Suprapubic skin (tissue), 4 donors: ENCODE results near the gene VAV1. TPM values are rescaled to one million over a fixed set of nuclear protein-coding genes. Genes with fewer than 3 reads are reported as not detected.

Experiments
- DNase-seq, 2 donors: peaks; one replicate each; pipeline ENCODE4 v3.0.0-alpha.2; 2019; ENCODE audit warnings: low spot score in 2 of 2
- H3K27ac ChIP-seq: fragments of 200-600 bp; sonication (generic); one replicate; pipeline ENCODE4 v1.5.1; 2019
- H3K27me3 ChIP-seq: fragments of 200-600 bp; sonication (generic); one replicate; pipeline ENCODE4 v1.5.1; 2019
- H3K36me3 ChIP-seq: fragments of 200-600 bp; sonication (generic); one replicate; pipeline ENCODE4 v1.5.1; 2019
- H3K4me1 ChIP-seq: fragments of 200-600 bp; sonication (generic); one replicate; pipeline ENCODE4 v1.5.1; 2019
- H3K4me3 ChIP-seq: fragments of 200-600 bp; sonication (generic); one replicate; pipeline ENCODE4 v1.5.1; 2019; ENCODE audit warnings: mild to moderate bottlenecking
- H3K9me3 ChIP-seq: fragments of 200-600 bp; sonication (generic); one replicate; pipeline ENCODE4 v1.5.1; 2019
- EP300 ChIP-seq: sonication (generic); formaldehyde crosslinking; IDR thresholded peaks from one replicate; pipeline ENCODE4 v1.6.1; 2017; ENCODE audit warnings: antibody characterized with exemption
- POLR2A ChIP-seq, 2 donors: fragments of 450-650 bp; IDR thresholded peaks; one replicate each; pipeline ENCODE4 v1.6.1; 2017; ENCODE audit warnings: antibody characterized with exemption in 2 of 2, mild to moderate bottlenecking in 2 of 2, moderate library complexity in 2 of 2
- POLR2AphosphoS5 ChIP-seq, 3 donors: sonication (generic); formaldehyde crosslinking; IDR thresholded peaks; one replicate each; pipeline ENCODE4 v1.6.1; 2017; ENCODE audit warnings: antibody characterized with exemption in 3 of 3
- WGBS: methylation state at CpG from one replicate; pipeline ENCODE4 v1.1.5; 2018; 5-methylcytosine and 5-hydroxymethylcytosine counted together
- total RNA-seq, 4 donors: library from RNA; depleted of rRNA; stranded (reverse); fragments of >200 nt; gene quantifications; one replicate each; pipeline ENCODE4 v1.1.0, GENCODE V29; 2016
- TF ChIP-seq, protein P1 (sequence below), 2 donors: fragments of 200-600 bp in 1 of 2; fragments of 450-650 bp in 1 of 2; sonication (generic) in 1 of 2; IDR thresholded peaks; one replicate each; pipeline ENCODE4 v1.5.1; 2016 to 2019; ENCODE audit warnings: antibody characterized with exemption in 2 of 2, mild to moderate bottlenecking in 1 of 2, moderate library complexity in 1 of 2

VAV1 gene
- total RNA-seq, 4 donors from 2014 or later = 1.1 to 3.1 (median 1.2) TPM

DNA sequence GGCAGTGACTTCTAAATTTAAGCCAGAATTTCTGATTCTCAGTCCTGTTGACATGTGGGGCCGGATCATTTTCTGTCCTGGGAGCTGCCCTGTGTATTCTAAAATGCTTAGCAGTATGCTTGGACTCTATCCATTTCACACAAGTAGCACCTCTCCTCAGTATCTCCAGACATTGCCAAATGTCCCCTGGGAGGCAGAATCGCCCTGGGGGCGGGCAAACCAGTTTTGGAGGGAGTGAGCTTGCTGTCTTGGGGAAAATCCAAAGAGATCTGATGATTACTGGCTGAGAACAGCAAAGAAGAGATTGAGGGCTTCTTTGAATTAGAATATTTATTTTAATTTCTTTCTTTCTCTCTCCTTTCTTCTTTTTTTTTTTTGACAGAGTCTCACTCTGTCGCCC lies 16.4 kb downstream of the VAV1 start:
- DNase-seq = no peak
- Histone ChIP-seq H3K4me1 (peaks cover 5% of the 10 kb centered on the region), H3K36me3 (no peaks in the 10 kb centered on the region), H3K9me3 (no peaks in the 10 kb centered on the region), H3K27ac (no peak overlapping the region), H3K4me3 (no peak overlapping the region), H3K27me3 (no peaks in the 10 kb centered on the region)
- no peak for TF ChIP-seq EP300
- no peak for TF ChIP-seq POLR2AphosphoS5 (IDR thresholded peaks at IDR 0.05)
- TF ChIP-seq, protein P1, sequence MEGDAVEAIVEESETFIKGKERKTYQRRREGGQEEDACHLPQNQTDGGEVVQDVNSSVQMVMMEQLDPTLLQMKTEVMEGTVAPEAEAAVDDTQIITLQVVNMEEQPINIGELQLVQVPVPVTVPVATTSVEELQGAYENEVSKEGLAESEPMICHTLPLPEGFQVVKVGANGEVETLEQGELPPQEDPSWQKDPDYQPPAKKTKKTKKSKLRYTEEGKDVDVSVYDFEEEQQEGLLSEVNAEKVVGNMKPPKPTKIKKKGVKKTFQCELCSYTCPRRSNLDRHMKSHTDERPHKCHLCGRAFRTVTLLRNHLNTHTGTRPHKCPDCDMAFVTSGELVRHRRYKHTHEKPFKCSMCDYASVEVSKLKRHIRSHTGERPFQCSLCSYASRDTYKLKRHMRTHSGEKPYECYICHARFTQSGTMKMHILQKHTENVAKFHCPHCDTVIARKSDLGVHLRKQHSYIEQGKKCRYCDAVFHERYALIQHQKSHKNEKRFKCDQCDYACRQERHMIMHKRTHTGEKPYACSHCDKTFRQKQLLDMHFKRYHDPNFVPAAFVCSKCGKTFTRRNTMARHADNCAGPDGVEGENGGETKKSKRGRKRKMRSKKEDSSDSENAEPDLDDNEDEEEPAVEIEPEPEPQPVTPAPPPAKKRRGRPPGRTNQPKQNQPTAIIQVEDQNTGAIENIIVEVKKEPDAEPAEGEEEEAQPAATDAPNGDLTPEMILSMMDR (IDR thresholded peaks at IDR 0.05) = no peak
- no peak for TF ChIP-seq POLR2A (IDR thresholded peaks at IDR 0.05)
- WGBS = 42% methylated on average over 4 of the region's 4 CpGs

DNA sequence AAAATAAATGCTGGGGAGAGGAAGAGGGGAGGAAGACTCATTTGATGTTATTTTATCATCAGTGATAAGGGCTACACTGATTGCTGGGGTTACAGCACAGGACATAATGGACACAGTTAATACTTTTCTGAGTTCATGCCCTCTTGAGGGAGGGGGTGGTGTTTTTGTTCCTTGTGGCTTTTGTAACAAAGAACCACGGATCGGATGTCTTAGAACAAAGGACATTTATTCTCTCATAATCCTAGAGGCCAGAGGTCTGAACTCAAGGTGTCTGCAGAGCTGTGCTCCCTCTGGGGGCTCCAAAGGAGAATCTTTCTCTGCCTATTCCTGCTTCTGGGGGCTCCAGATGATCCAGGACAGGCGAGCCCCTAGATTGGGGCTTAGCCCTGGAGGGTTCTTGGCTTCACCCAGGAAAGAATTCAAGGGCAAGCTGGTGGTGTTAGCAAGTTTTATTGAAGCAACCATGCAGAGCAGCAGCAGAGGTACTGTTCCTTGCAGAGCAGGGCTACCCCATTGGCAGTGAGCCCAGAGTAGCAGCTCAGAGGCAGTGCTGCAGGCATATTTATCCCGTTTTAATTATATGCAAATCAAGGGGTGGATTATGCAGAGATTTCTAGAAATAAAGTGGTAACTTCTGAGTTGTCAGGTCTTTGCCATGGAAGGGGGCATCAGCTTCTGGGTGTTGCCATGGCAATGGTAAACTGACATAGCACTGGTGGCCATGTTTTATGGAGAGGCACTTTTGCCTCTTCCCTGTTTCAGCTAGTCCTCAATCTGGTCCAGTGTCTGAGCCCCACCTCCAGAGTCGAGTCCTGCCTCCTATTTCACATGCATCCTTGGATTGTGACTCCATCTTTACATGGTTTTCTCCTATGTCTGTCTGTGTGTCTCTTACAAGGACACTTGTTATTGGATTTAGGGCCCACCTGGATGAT lies 18.0 kb downstream of the VAV1 start:
- Histone ChIP-seq H3K27ac (no peak overlapping the region), H3K27me3 (no peaks in the 10 kb centered on the region), H3K4me1 (peaks cover 5% of the 10 kb centered on the region), H3K9me3 (peaks cover 4% of the 10 kb centered on the region), H3K4me3 (no peak overlapping the region), H3K36me3 (no peaks in the 10 kb centered on the region)
- TF ChIP-seq POLR2A (IDR thresholded peaks at IDR 0.05) = no peak
- 49% methylated on average over 5 of the region's 5 CpGs for WGBS
- no peak for DNase-seq

DNA sequence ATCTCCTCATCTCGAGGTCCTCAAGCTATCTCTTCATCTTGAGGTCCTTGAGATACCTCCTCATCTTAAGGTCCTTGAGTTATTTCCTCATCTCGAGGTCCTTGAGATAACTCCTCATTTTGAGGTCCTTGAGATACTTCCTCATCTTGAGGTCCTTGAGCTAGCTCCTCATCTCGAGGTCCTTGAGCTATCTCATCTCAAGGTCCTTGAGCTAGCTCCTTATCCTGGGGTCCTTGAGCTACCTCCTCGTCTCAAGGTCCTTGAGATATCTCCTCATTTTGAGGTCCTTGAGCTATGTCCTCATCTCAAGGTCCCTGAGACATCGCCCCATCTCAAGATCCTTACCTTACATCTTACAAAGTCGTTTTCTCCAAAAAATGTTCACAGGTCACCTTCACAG lies 18.7 kb downstream of the VAV1 start:
- WGBS = 75% methylated on average over 6 of the region's 6 CpGs

DNA sequence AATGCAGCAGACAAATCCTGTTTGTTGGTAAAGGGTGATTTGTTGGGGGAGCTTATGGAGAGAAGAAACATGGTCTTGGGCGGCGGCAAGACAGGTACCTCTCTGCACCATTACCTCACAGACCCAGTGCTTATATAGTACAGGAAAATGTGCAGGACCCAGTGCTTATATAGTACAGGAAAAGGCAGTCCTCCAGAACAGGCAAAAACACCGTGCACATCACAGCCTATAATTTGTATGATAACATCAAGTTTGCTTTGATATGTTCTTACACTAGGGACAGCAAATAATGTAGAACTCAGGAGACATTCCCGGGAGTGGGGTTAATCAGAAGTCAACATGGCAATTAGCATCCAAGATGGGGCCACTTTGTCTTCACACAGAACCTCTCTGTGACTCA lies 20.9 kb downstream of the VAV1 start:
- no peak for TF ChIP-seq POLR2A (IDR thresholded peaks at IDR 0.05)
- Histone ChIP-seq H3K27me3 (no peaks in the 10 kb centered on the region), H3K4me1 (peaks cover 5% of the 10 kb centered on the region), H3K27ac (no peak overlapping the region), H3K4me3 (no peak overlapping the region), H3K9me3 (peaks cover 4% of the 10 kb centered on the region), H3K36me3 (no peaks in the 10 kb centered on the region)
- DNase-seq = no peak
- 64% methylated on average over 4 of the region's 4 CpGs for WGBS

More for the DNA sequence above, 18.7 kb downstream of the VAV1 start:
- H3K4me3 ChIP-seq = no peak overlapping the region
- TF ChIP-seq, protein P1 (IDR thresholded peaks at IDR 0.05) = no peak
- no peak for TF ChIP-seq POLR2A (IDR thresholded peaks at IDR 0.05)
- TF ChIP-seq EP300 = no peak
- TF ChIP-seq POLR2AphosphoS5 (IDR thresholded peaks at IDR 0.05) = no peak
- peaks cover 5% of the 10 kb centered on the region for H3K4me1 ChIP-seq
- peaks cover 4% of the 10 kb centered on the region for H3K9me3 ChIP-seq
- no peaks in the 10 kb centered on the region for H3K27me3 ChIP-seq
- H3K27ac ChIP-seq = no peak overlapping the region
- no peak for DNase-seq
- H3K36me3 ChIP-seq = no peaks in the 10 kb centered on the region

DNA sequence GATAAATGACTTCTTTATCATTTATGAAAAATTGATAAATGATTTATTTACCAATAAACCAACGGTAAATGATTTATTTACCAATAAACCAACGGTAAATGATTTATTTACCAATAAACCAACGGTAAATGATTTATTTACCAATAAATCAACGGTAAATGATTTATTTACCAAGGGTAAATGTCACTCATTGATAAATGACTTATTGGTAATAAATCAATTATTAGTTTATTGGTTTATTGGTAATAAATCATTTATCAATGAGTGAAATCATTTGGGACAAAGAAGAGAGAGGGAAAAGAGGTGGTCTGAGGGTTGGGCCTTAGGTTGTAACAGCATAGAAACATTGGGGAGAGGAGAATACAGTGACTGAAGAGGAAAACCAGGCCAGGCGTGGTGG lies 21.5 kb downstream of the VAV1 start:
- no peak for TF ChIP-seq POLR2AphosphoS5 (IDR thresholded peaks at IDR 0.05)
- 94% methylated on average over 5 of the region's 5 CpGs for WGBS
- Histone ChIP-seq H3K36me3 (no peaks in the 10 kb centered on the region), H3K27ac (no peak overlapping the region), H3K9me3 (peaks cover 4% of the 10 kb centered on the region), H3K4me1 (no peaks in the 10 kb centered on the region), H3K4me3 (no peak overlapping the region), H3K27me3 (no peaks in the 10 kb centered on the region)
- DNase-seq = no peak

DNA sequence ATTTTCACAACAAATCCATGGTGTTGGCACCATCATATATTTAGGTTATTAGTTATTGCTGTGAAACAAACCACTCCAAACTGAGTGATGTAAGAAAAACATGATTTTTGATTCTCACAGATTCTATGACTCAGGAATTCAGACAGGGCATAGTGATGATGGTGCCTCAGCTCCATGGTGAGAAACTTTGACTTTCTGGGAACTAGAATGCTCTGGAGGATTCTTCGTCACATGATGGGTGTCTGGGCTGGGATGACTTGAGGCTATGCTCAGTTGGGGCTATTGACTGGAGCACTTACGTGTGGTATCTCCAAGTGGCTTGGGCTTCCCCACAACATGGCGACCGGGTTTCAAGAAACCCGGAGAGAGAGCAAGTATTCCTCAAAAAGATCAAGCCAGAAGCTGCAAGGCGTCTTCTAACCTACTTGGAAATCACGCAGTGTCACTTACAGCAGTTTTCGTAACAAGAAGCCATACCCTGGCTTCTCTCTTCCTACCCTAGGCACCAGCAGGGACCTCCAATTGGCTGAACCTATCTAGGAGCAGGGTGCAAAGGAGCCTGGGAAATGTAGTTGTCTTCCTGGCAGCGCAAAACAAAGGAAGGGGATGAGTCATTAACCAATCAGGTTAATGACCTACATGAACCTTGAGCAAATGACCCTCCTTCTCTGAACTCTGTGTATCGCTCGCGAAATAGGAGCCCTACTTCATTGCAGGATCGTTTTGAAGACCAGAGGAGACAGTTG lies 22.4 kb downstream of the VAV1 start:
- 81% methylated on average over 13 of the region's 13 CpGs for WGBS
- Histone ChIP-seq H3K9me3 (peaks cover 4% of the 10 kb centered on the region), H3K27ac (no peak overlapping the region), H3K4me3 (no peak overlapping the region), H3K36me3 (no peaks in the 10 kb centered on the region), H3K27me3 (no peaks in the 10 kb centered on the region), H3K4me1 (no peaks in the 10 kb centered on the region)
- no peak for TF ChIP-seq POLR2A (IDR thresholded peaks at IDR 0.05)
- TF ChIP-seq, protein P1 (IDR thresholded peaks at IDR 0.05) = no peak
- no peak for TF ChIP-seq POLR2AphosphoS5 (IDR thresholded peaks at IDR 0.05)
- TF ChIP-seq EP300 = no peak
- no peak for DNase-seq
